BLaER1 (cell line): ENCODE measurements around the gene WNK1.

Source experiments
- H3K27ac ChIP-seq: shearing (Covaris generic); formaldehyde crosslinking; 2 replicates; pipeline ENCODE4 v1.8.1; 2022
- H3K27me3 ChIP-seq: shearing (Covaris generic); formaldehyde crosslinking; 2 replicates; pipeline ENCODE4 v1.8.1; 2022
- H3K36me3 ChIP-seq: shearing (Covaris generic); formaldehyde crosslinking; 2 replicates; pipeline ENCODE4 v1.8.1; 2022
- H3K4me1 ChIP-seq: shearing (Covaris generic); formaldehyde crosslinking; 2 replicates; pipeline ENCODE4 v1.8.1; 2022
- H3K4me2 ChIP-seq: shearing (Covaris generic); formaldehyde crosslinking; 2 replicates; pipeline ENCODE4 v1.8.1; 2022
- H3K4me3 ChIP-seq: shearing (Covaris generic); formaldehyde crosslinking; 2 replicates; pipeline ENCODE4 v1.8.1; 2022
- H3K9ac ChIP-seq: shearing (Covaris generic); formaldehyde crosslinking; 2 replicates; pipeline ENCODE4 v1.8.1; 2022
- H3K9me3 ChIP-seq: shearing (Covaris generic); formaldehyde crosslinking; 2 replicates; pipeline ENCODE4 v1.8.1; 2022
- H4K20me1 ChIP-seq: shearing (Covaris generic); formaldehyde crosslinking; 2 replicates; pipeline ENCODE4 v1.8.1; 2022
- Cebpa-rat ChIP-seq: shearing (Covaris generic); IDR thresholded peaks from 2 replicates; pipeline ENCODE4 v1.8.1; 2022

The WNK1 gene

GRCh38 chr12:953776-954175 lies 201.4 kb downstream of the WNK1 start:
- H4K20me1 ChIP-seq, result no peaks in the 10 kb centered on the region
- no peaks in the 10 kb centered on the region for H3K36me3 ChIP-seq
- H3K27me3 ChIP-seq, result no peaks in the 10 kb centered on the region
- H3K4me1 ChIP-seq, result peaks cover 19% of the 10 kb centered on the region
- TF ChIP-seq Cebpa-rat, result no peak
- H3K4me3 ChIP-seq, result no peak overlapping the region
- H3K9me3 ChIP-seq, result no peaks in the 10 kb centered on the region
- no peak overlapping the region for H3K4me2 ChIP-seq
- H3K9ac ChIP-seq, result no peak overlapping the region
- H3K27ac ChIP-seq, result no peak overlapping the region

- TF ChIP-seq Cebpa-rat, result no peak
- Histone ChIP-seq H3K9ac (no peak overlapping the region), H4K20me1 (no peaks in the 10 kb centered on the region), H3K27me3 (no peaks in the 10 kb centered on the region), H3K4me1 (peaks cover 28% of the 10 kb centered on the region), H3K9me3 (no peaks in the 10 kb centered on the region), H3K27ac (no peak overlapping the region), H3K4me3 (no peak overlapping the region), H3K36me3 (no peaks in the 10 kb centered on the region), H3K4me2 (no peak overlapping the region)
Measured at GRCh38 chr12:954741-955140, 202.4 kb downstream of the WNK1 start.

DNA sequence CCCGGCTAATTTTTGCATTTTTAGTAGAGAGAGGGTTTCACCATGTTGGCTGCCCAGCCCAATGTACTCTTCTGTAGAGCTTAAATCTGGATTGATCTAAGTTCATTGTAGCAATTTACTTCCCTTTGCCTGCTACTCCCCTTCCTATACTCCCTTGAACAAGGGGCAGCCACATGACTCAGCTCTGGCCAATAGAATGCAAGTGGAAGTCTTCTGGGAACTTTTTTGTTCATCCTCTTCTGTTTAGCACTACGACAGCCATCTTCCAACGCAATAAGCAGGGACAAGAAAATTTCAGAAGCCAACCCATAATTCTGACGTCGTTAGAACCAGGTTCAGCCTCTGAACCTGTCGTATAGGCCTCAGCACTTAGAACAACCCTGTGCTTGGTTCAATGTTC lies 203.6 kb downstream of the WNK1 start:
- Histone ChIP-seq H3K27ac (no peak overlapping the region), H3K9ac (no peak overlapping the region), H3K9me3 (no peaks in the 10 kb centered on the region), H3K27me3 (no peaks in the 10 kb centered on the region), H3K4me1 (peaks cover 31% of the 10 kb centered on the region), H3K4me2 (no peak overlapping the region), H3K4me3 (no peak overlapping the region), H4K20me1 (no peaks in the 10 kb centered on the region), H3K36me3 (no peaks in the 10 kb centered on the region)
- no peak for TF ChIP-seq Cebpa-rat

- H3K4me3 ChIP-seq, result peak overlapping the region; percentile 12
- no peaks in the 10 kb centered on the region for H3K9me3 ChIP-seq
- H3K27me3 ChIP-seq, result no peaks in the 10 kb centered on the region
- H3K27ac ChIP-seq, result peak overlapping the region; percentile 71
- peaks cover 26% of the 10 kb centered on the region for H3K4me1 ChIP-seq
- no peaks in the 10 kb centered on the region for H3K36me3 ChIP-seq
- TF ChIP-seq Cebpa-rat, result no peak
- peak overlapping the region; percentile 84 for H3K4me2 ChIP-seq
- no peaks in the 10 kb centered on the region for H4K20me1 ChIP-seq
- H3K9ac ChIP-seq, result peak overlapping the region; percentile 48
Measured at GRCh38 chr12:958588-959123, 206.3 kb downstream of the WNK1 start.
